WERI-Rb-1 (cell line): Measurements from ENCODE around the gene COBL.

Experiments used
- DNase-seq: peaks from one replicate; pipeline ENCODE4 v3.0.0-alpha.2; 2020
- H3K27ac ChIP-seq: fragments of 250-450 bp; sonication (Bioruptor Pico); 2 replicates; pipeline ENCODE4 v1.5.1; 2020; ENCODE audit warnings: mild to moderate bottlenecking, moderate library complexity
- H3K27me3 ChIP-seq: fragments of 250-450 bp; sonication (Bioruptor Pico); 2 replicates; pipeline ENCODE4 v1.5.1; 2021; ENCODE audit warnings: mild to moderate bottlenecking, low read depth, moderate library complexity; ENCODE audit not compliant: insufficient read depth, severe bottlenecking
- H3K36me3 ChIP-seq: fragments of 250-450 bp; sonication (Bioruptor Pico); 2 replicates; pipeline ENCODE4 v1.5.1; 2020; ENCODE audit warnings: mild to moderate bottlenecking, moderate library complexity
- H3K4me3 ChIP-seq: 2 replicates; pipeline ENCODE4 v1.5.1; 2011; ENCODE audit warnings: low read depth, mild to moderate bottlenecking, control low read depth, low read length
- H3K9me3 ChIP-seq: fragments of 250-450 bp; sonication (Bioruptor Pico); 2 replicates; pipeline ENCODE4 v1.5.1; 2021; ENCODE audit warnings: mild to moderate bottlenecking, moderate library complexity; ENCODE audit not compliant: severe bottlenecking
- CTCF ChIP-seq: IDR thresholded peaks from 2 replicates; pipeline ENCODE4 v1.5.1; 2011; ENCODE audit warnings: low read depth, mild to moderate bottlenecking, control low read depth, inconsistent platforms, low read length

COBL gene

DNA sequence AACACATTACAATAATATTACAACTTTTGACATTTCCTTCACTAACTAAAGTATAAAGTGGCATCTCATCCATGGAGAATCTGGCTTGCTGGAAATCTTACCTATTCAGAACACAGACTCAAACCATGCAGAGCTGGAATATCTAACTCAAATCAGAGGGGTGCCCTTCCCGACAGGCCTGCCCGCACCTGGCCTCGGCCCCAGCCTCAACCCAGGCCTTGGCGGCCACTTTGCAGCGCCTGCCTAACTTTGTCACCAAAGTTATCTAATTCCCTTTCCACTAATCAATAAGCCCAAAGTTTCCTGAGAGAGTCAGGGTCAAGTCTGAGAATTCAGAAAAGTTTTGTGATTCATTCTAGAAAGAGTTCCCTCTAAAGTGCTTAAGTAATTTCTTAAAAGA is 212.9 kb downstream of the COBL start:
- H3K27ac ChIP-seq: no peak overlapping the region
- H3K27me3 ChIP-seq: no peaks in the 10 kb centered on the region
- TF ChIP-seq CTCF: no peak
- no peaks in the 10 kb centered on the region for H3K9me3 ChIP-seq
- H3K36me3 ChIP-seq: peaks cover 3% of the 10 kb centered on the region
- no peak overlapping the region for H3K4me3 ChIP-seq
- DNase-seq: no peak

DNA sequence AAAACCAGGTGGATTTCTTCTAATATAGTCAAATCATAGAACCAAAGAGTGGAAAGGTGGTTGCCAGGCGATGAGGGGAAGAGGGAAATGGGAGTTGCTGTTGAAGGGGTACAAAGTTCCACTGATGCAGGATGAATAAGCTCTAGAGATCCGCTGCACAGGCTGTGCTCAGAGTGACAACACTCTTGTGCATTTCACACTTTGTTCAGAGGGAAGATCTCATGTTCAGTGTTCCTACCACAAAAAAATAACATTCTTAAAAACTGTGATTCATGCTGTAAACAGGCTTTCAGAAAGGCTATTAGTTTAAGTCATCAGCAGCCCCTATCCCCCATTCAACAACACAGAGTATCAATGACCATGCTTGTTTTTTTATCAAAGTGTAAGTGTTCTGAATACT is 213.8 kb downstream of the COBL start:
- Histone ChIP-seq H3K4me3 (no peak overlapping the region), H3K36me3 (peaks cover 3% of the 10 kb centered on the region), H3K27me3 (no peaks in the 10 kb centered on the region), H3K9me3 (no peaks in the 10 kb centered on the region), H3K27ac (no peak overlapping the region)
- no peak for TF ChIP-seq CTCF
- no peak for DNase-seq

- no peak for DNase-seq
- peaks cover 3% of the 10 kb centered on the region for H3K36me3 ChIP-seq
- H3K4me3 ChIP-seq: no peak overlapping the region
- no peaks in the 10 kb centered on the region for H3K27me3 ChIP-seq
- H3K9me3 ChIP-seq: no peaks in the 10 kb centered on the region
- H3K27ac ChIP-seq: no peak overlapping the region
- no peak for TF ChIP-seq CTCF
Measured at GRCh38 chr7:51101111-51101757, 215.4 kb downstream of the COBL start.

DNA sequence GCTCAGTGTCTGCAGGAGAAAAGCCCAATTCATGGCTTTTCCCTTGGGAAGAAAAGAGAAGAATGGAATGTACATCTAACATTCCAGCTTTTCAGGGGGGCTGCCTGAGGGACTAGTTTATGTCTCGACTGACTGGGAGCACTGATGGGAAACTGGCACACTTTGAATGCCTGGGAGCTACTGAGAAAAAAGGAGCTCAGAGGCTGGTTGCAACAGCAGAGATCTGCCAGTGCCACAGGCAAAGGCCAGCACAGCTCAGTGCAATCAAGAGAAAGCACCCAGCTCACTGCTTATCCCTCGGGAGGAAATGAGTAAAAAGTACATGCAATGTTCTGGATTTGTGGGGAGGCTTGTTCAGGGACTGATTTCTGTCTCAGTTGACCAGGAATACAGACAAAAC is 226.2 kb downstream of the COBL start:
- no peak overlapping the region for H3K4me3 ChIP-seq
- no peak for TF ChIP-seq CTCF
- no peaks in the 10 kb centered on the region for H3K27me3 ChIP-seq
- H3K9me3 ChIP-seq: no peaks in the 10 kb centered on the region
- no peak overlapping the region for H3K27ac ChIP-seq
- H3K36me3 ChIP-seq: peaks cover 5% of the 10 kb centered on the region; the same call in 1 of the 2 replicates
- DNase-seq: no peak

DNA sequence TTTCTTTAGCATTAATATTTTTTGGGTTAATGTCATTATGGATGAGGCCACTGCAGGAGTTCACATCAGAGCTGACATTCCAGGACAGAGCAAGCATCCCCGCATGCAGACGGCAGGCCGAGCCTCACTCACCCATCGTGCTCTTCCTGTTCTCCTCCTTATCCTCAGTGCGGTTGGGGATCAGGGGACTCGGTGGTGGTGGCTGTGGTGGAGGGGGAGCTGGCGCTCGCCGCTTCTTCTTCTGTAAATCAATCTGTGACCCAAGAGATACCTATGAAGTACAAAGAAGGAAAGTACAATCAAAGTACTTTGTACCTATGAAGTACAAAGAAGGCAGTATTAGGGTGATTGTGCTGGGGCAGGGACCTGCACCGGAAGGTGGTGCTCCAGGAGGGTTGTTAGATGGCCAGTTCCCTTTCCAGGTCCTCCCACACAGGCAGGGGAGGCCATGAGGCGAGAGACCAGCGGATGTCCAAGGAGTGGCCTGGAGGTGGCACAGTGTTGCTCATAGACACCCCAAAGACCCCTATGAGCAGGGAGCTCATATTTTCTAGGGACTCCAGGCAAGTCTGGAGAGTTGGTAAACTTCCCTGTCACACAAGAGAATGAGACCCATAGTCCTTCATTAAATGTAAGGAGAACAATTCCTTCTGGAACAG is 231.4 kb downstream of the COBL start:
- no peaks in the 10 kb centered on the region for H3K27me3 ChIP-seq
- H3K9me3 ChIP-seq: no peaks in the 10 kb centered on the region
- no peak for DNase-seq
- TF ChIP-seq CTCF: no peak
- H3K36me3 ChIP-seq: peaks cover 34% of the 10 kb centered on the region
- H3K27ac ChIP-seq: no peak overlapping the region
- no peak overlapping the region for H3K4me3 ChIP-seq
